Ascending aorta (tissue), 2 donors: ENCODE results near the gene TMOD1. TPM values are rescaled to one million over a fixed set of nuclear protein-coding genes. Genes with fewer than 3 reads are reported as not detected.

Experiments
- DNase-seq, 2 donors: peaks; one replicate each; pipeline ENCODE4 v3.0.0-alpha.2; 2019; ENCODE audit warnings: low spot score in 2 of 2
- H3K27ac ChIP-seq, 2 donors: fragments of 200-600 bp; sonication (generic); one replicate each; pipeline ENCODE4 v1.5.1; 2016 to 2017; ENCODE audit warnings: mild to moderate bottlenecking in 1 of 2
- H3K27me3 ChIP-seq: fragments of 200-600 bp; sonication (generic); one replicate; pipeline ENCODE4 v1.5.1; 2017
- H3K36me3 ChIP-seq, 2 donors: fragments of 200-600 bp; sonication (generic); one replicate each; pipeline ENCODE4 v1.5.1; 2016
- H3K4me1 ChIP-seq, 2 donors: fragments of 200-600 bp; sonication (generic); one replicate each; pipeline ENCODE4 v1.5.1; 2016 to 2017; ENCODE audit warnings: mild to moderate bottlenecking in 1 of 2
- H3K4me3 ChIP-seq, 2 donors: fragments of 200-600 bp; sonication (generic); one replicate each; pipeline ENCODE4 v1.5.1; 2016 to 2017; ENCODE audit warnings: mild to moderate bottlenecking in 1 of 2
- H3K9me3 ChIP-seq, 2 donors: fragments of 200-600 bp; sonication (generic); one replicate each; pipeline ENCODE4 v1.5.1; 2016
- intact Hi-C: fragments of 100-400 bp; cut with DNase I; formaldehyde crosslinking; loops from one replicate; pipeline ENCODE4 v1.15.1; 2023
- total RNA-seq: library from RNA; depleted of rRNA; stranded (reverse); fragments of >200 nt; gene quantifications from one replicate; pipeline ENCODE4 v1.1.0, GENCODE V29; 2016
- TF ChIP-seq, protein P1 (sequence below), 3 experiments: fragments of 200-600 bp in 2 of 3; fragments of 450-650 bp in 1 of 3; sonication (generic) in 2 of 3; IDR thresholded peaks; one replicate each; pipeline ENCODE4 v1.5.1; 2016 to 2019; ENCODE audit warnings: antibody characterized with exemption in 3 of 3, mild to moderate bottlenecking in 1 of 3, moderate library complexity in 1 of 3

Gene TMOD1
- total RNA-seq, 1 donor from 2014 or later = 17.1 TPM

DNA sequence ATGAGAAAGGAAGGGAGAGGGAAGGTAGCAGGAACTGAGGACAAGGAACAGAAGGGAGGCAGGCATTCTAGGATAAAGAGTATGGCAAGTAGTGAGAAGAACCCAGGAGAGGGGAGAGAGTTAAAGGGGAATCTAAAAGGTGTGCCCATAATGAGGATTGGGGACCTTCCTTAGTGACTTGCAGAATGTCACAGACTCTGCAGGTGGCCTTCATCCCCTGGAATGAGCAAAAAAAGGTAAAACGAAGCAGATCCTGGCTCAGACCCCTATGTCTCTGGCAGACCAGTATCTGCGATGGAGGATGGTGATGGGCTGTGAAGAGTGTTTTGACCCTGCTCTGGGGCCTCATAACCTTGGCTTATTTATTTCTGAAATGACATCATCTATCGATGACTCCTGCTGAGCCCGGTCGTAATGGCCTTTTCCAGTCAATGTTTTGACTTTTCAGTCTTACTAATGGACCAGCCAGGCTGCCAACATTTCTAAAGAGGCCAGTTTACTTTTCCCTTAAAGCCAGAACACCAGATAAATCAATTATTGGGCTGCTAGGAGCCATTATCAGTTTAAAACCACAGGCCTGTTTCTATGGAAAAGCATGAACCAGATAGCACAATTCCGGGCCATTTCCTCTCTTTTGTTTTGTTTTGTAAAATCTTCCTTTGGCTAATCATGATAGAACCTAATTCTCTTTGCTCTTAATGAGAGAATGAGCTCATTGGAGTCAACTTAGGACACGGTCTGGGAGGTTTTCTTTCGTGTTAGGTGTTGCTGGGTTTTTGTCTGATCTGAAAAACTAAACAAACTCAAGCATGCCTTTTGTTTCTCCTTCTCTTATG lies 3.1 kb downstream of the TMOD1 start:
- TF ChIP-seq, protein P1, sequence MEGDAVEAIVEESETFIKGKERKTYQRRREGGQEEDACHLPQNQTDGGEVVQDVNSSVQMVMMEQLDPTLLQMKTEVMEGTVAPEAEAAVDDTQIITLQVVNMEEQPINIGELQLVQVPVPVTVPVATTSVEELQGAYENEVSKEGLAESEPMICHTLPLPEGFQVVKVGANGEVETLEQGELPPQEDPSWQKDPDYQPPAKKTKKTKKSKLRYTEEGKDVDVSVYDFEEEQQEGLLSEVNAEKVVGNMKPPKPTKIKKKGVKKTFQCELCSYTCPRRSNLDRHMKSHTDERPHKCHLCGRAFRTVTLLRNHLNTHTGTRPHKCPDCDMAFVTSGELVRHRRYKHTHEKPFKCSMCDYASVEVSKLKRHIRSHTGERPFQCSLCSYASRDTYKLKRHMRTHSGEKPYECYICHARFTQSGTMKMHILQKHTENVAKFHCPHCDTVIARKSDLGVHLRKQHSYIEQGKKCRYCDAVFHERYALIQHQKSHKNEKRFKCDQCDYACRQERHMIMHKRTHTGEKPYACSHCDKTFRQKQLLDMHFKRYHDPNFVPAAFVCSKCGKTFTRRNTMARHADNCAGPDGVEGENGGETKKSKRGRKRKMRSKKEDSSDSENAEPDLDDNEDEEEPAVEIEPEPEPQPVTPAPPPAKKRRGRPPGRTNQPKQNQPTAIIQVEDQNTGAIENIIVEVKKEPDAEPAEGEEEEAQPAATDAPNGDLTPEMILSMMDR (IDR thresholded peaks at IDR 0.05) = no peak
- Histone ChIP-seq H3K9me3 (no peaks in the 10 kb centered on the region), H3K4me1 (peaks cover 0 to 33% of the 10 kb centered on the region in 2 donors), H3K36me3 (no peaks in the 10 kb centered on the region), H3K4me3 (peak overlapping the region; percentile 84 to 99), H3K27me3 (no peaks in the 10 kb centered on the region), H3K27ac (peak overlapping the region; percentile 88 to 91)
- peak in 1 of 2 donors; percentile 81 for DNase-seq
- intact Hi-C loops = no loop called here

DNA sequence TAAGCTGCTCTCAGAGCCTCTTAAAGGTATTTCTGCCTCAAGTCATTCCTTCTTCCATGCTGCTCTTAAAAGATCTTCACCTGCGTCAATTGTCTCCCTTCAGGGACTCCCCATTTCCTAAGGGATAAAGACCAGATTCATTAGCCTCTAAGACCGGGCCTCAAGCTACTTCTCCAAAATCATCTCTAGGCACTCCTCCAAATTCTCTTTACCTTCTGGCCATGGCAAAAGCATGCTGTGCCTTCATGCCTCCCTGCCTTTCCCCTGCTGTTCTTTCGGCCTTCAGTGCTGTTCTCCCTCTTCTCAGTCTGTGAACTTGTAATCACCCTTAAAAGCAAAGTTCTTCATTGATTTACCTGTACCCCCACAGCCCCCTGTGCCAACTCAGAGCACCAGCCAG lies 4.4 kb downstream of the TMOD1 start:
- Histone ChIP-seq H3K9me3 (no peaks in the 10 kb centered on the region), H3K36me3 (no peaks in the 10 kb centered on the region), H3K27ac (peak overlapping the region in 1 of 2 donors; percentile 88)

DNA sequence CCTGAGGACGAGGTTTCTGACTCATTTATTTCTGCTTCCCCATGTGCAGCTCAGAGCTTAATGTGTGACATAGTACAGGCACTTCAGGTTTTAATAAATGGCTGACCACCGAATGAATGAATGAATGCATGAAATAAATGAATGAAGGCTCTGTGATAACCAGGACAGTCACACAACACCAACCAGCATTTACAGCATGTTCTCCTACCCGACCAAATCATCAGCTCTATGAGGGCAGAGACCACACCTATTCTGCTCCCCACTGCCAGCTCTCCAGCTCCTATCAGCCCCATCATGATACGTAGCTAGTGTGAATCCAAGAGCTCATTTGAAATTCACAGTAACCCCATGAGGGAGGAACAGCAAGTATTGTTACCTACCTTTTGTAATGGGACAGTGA lies 4.8 kb downstream of the TMOD1 start:
- TF ChIP-seq, protein P1 (IDR thresholded peaks at IDR 0.05) = no peak
- Histone ChIP-seq H3K4me3 (no peak overlapping the region), H3K4me1 (peaks cover 0 to 42% of the 10 kb centered on the region in 2 donors), H3K36me3 (no peaks in the 10 kb centered on the region), H3K9me3 (no peaks in the 10 kb centered on the region), H3K27me3 (no peaks in the 10 kb centered on the region), H3K27ac (no peak overlapping the region)
- DNase-seq = peak in 1 of 2 donors; percentile 33
- intact Hi-C loops = no loop called here

More for the DNA sequence above, 4.4 kb downstream of the TMOD1 start:
- H3K4me1 ChIP-seq = peaks cover 0 to 37% of the 10 kb centered on the region in 2 donors
- intact Hi-C loops = no loop called here
- TF ChIP-seq, protein P1 (IDR thresholded peaks at IDR 0.05) = no peak
- no peak overlapping the region for H3K4me3 ChIP-seq
- peak in 1 of 2 donors; percentile 42 for DNase-seq
- H3K27me3 ChIP-seq = no peaks in the 10 kb centered on the region

GRCh38 chr9:97506787-97507186 lies 5.3 kb downstream of the TMOD1 start:
- H3K4me1 ChIP-seq = peaks cover 0 to 44% of the 10 kb centered on the region in 2 donors
- H3K36me3 ChIP-seq = peaks cover 0 to 2% of the 10 kb centered on the region in 2 donors
- no peak overlapping the region for H3K4me3 ChIP-seq
- H3K9me3 ChIP-seq = no peaks in the 10 kb centered on the region
- intact Hi-C loops = no loop called here
- H3K27me3 ChIP-seq = no peaks in the 10 kb centered on the region
- TF ChIP-seq, protein P1 (IDR thresholded peaks at IDR 0.05) = no peak
- no peak for DNase-seq
- no peak overlapping the region for H3K27ac ChIP-seq

GRCh38 chr9:97507428-97507984 lies 6.0 kb downstream of the TMOD1 start:
- TF ChIP-seq, protein P1 (IDR thresholded peaks at IDR 0.05) = no peak
- no peaks in the 10 kb centered on the region for H3K27me3 ChIP-seq
- peaks cover 0 to 44% of the 10 kb centered on the region in 2 donors for H3K4me1 ChIP-seq
- peak in 1 of 2 donors; percentile 45 for DNase-seq
- H3K9me3 ChIP-seq = no peaks in the 10 kb centered on the region
- H3K4me3 ChIP-seq = no peak overlapping the region
- intact Hi-C loops = no loop called here
- H3K27ac ChIP-seq = no peak overlapping the region
- peaks cover 0 to 7% of the 10 kb centered on the region in 2 donors for H3K36me3 ChIP-seq
